Loucy (cell line): ENCODE results near the gene MAX.

Experiments
- EZH2phosphoT487 ChIP-seq: fragments of 200-600 bp; IDR thresholded peaks from 2 replicates; pipeline ENCODE4 v1.6.1; 2018; ENCODE audit warnings: antibody characterized with exemption, mild to moderate bottlenecking, moderate library complexity, borderline replicate concordance
- TF ChIP-seq, protein P1 (sequence below): fragments of 200-600 bp; sonication (generic); conservative IDR thresholded peaks from 2 replicates; pipeline ENCODE4 v1.5.1; 2014; ENCODE audit warnings: mild to moderate bottlenecking, antibody characterized with exemption, low read length

GRCh38 chr14:65100922-65101541 lies 1.3 kb downstream of the MAX start:
- TF ChIP-seq, protein P1, sequence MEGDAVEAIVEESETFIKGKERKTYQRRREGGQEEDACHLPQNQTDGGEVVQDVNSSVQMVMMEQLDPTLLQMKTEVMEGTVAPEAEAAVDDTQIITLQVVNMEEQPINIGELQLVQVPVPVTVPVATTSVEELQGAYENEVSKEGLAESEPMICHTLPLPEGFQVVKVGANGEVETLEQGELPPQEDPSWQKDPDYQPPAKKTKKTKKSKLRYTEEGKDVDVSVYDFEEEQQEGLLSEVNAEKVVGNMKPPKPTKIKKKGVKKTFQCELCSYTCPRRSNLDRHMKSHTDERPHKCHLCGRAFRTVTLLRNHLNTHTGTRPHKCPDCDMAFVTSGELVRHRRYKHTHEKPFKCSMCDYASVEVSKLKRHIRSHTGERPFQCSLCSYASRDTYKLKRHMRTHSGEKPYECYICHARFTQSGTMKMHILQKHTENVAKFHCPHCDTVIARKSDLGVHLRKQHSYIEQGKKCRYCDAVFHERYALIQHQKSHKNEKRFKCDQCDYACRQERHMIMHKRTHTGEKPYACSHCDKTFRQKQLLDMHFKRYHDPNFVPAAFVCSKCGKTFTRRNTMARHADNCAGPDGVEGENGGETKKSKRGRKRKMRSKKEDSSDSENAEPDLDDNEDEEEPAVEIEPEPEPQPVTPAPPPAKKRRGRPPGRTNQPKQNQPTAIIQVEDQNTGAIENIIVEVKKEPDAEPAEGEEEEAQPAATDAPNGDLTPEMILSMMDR = no peak
- TF ChIP-seq EZH2phosphoT487 = no peak
